MM.1S (cell line): ENCODE results near the gene GNGT1.

Source experiments
- EZH2 ChIP-seq: fragments of 300-600 bp; sonication (generic); optimal IDR thresholded peaks from 2 replicates; pipeline ENCODE3; 2017; ENCODE audit warnings: low read depth, mild to moderate bottlenecking, antibody characterized with exemption, low read length, mixed read lengths
- EZH2phosphoT487 ChIP-seq: fragments of 300-600 bp; sonication (generic); IDR thresholded peaks from 2 replicates; pipeline ENCODE4 v1.6.1; 2018; ENCODE audit warnings: antibody characterized with exemption, low read length
- TF ChIP-seq, protein P1 (sequence below): fragments of 300-600 bp; sonication (generic); IDR thresholded peaks from 2 replicates; pipeline ENCODE4 v1.5.1; 2016; ENCODE audit warnings: antibody characterized with exemption, low read length, mixed read lengths

DNA sequence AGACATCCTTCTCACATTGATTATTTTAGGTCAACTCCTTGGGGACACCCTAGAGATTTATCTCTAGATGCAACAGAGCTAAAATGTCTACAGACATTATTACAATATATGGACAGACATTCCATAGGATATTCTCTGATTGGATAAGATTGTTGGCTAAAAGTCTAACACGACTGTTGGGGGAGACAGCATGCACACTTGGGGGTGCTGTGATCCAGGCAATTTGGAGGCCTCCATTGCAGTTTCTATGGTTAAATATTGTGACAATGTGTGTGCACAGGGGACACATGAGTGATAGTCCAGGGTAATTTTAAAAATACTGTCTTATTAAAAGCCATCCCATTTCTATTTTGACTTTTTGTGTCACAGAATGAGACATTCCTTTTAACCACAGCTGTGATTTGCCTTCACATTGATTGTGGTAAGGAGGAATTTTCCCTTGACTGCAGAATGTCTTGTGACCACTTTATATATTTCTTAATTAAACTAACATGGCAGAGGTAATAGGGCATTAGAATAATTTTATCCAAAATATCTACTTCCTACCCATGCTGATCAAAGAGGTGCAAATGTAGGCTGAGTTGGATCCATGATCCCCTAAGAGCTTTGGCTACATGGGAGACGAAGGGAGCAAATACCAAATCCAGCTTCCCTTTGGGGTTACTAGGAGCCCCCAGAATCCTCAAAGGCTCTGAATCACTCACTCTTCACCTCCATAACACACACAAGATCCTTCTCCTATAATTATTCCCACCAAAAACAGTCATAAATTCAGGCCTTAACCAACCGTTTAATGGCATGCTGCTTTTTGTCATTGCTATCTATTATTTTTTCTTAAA is 23.1 kb upstream of the GNGT1 start:
- TF ChIP-seq, protein P1, sequence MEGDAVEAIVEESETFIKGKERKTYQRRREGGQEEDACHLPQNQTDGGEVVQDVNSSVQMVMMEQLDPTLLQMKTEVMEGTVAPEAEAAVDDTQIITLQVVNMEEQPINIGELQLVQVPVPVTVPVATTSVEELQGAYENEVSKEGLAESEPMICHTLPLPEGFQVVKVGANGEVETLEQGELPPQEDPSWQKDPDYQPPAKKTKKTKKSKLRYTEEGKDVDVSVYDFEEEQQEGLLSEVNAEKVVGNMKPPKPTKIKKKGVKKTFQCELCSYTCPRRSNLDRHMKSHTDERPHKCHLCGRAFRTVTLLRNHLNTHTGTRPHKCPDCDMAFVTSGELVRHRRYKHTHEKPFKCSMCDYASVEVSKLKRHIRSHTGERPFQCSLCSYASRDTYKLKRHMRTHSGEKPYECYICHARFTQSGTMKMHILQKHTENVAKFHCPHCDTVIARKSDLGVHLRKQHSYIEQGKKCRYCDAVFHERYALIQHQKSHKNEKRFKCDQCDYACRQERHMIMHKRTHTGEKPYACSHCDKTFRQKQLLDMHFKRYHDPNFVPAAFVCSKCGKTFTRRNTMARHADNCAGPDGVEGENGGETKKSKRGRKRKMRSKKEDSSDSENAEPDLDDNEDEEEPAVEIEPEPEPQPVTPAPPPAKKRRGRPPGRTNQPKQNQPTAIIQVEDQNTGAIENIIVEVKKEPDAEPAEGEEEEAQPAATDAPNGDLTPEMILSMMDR, result no peak
- TF ChIP-seq EZH2, result no peak
- TF ChIP-seq EZH2phosphoT487, result no peak
